GM12878 (cell line): ENCODE results near the gene ATXN7L3B. TPM values are rescaled to one million over a fixed set of nuclear protein-coding genes. Genes with fewer than 3 reads are reported as not detected.

Source experiments
- GATAD2B ChIP-seq: fragments of 450-650 bp; conservative IDR thresholded peaks from 2 replicates; pipeline ENCODE4 v1.6.1; 2017; ENCODE audit warnings: low read depth, mild to moderate bottlenecking, moderate library complexity
- IKZF2 ChIP-seq, 2 experiments: fragments of 450-650 bp; IDR thresholded peaks; 2 replicates each; pipeline ENCODE4 v1.6.1; 2017; ENCODE audit warnings: mild to moderate bottlenecking in 2 of 2, moderate library complexity in 2 of 2
- KDM1A ChIP-seq: fragments of 200-600 bp; sonication (generic); IDR thresholded peaks from 2 replicates; pipeline ENCODE4 v1.6.1; 2016; ENCODE audit warnings: borderline replicate concordance
- MYB ChIP-seq: fragments of 150-350 bp; IDR thresholded peaks from 2 replicates; pipeline ENCODE4 v1.6.1; 2014; ENCODE audit warnings: mild to moderate bottlenecking, low read depth, low read length, borderline replicate concordance
- POLR2A ChIP-seq: IDR thresholded peaks from 2 replicates; pipeline ENCODE4 v1.6.1; 2011; ENCODE audit warnings: low read depth, mild to moderate bottlenecking, low read length
- SIN3A ChIP-seq: IDR thresholded peaks from 2 replicates; pipeline ENCODE4 v1.6.1; 2012; ENCODE audit warnings: low read depth, low read length, improper control_type of control experiment
- SMAD5 ChIP-seq: IDR thresholded peaks from 2 replicates; pipeline ENCODE4 v1.6.1; 2016; ENCODE audit warnings: antibody characterized with exemption, low read depth
- polyA plus RNA-seq, 11 experiments: library from polyadenylated mRNA; depleted of rRNA in 4 of 11; unstranded in 6 of 11; stranded (reverse) in 5 of 11; fragments of >200 nt; fragmentation: Nextera tagmentation in 4 of 11; fragmentation: Illumina TruSeq in 1 of 11; extraction: Ambion mirVana in 4 of 11; extraction: Trizol in 1 of 11; gene quantifications; 1 replicate in 1 of 11; 2 replicates in 10 of 11; pipeline versions ENCODE4 v1.2.1 to v1.2.3, GENCODE V29; 2011 to 2016; ENCODE audit warnings: inconsistent platforms in 2 of 11, missing spikeins in 2 of 11, low read depth in 1 of 11
- total RNA-seq, 4 experiments: library from RNA; depleted of rRNA in 3 of 4; stranded (reverse); fragments of >200 nt in 3 of 4; fragmentation: Illumina TruSeq in 1 of 4; extraction: Trizol in 1 of 4; gene quantifications; 2 replicates each; pipeline versions ENCODE4 v1.2.1 to v1.2.3, GENCODE V29; 2013 to 2021
- TF ChIP-seq, protein P1 (sequence below): fragments of 450-650 bp; IDR thresholded peaks from 2 replicates; pipeline ENCODE4 v1.6.1; 2018; ENCODE audit warnings: mild to moderate bottlenecking, low read depth, moderate library complexity; ENCODE audit not compliant: partially characterized antibody
- TF ChIP-seq, protein P2 (sequence below): fragments of 450-650 bp; IDR thresholded peaks from 2 replicates; pipeline ENCODE4 v1.6.1; 2017; ENCODE audit warnings: mild to moderate bottlenecking, low read depth, inconsistent platforms; ENCODE audit not compliant: poor library complexity, severe bottlenecking

ATXN7L3B gene
- total and polyA plus RNA-seq, 10 of the 15 experiments (the other 5 are each of a cell fraction or from before 2014, with no cell fraction given), result 6.3 to 36.1 (median 21.7) TPM

DNA sequence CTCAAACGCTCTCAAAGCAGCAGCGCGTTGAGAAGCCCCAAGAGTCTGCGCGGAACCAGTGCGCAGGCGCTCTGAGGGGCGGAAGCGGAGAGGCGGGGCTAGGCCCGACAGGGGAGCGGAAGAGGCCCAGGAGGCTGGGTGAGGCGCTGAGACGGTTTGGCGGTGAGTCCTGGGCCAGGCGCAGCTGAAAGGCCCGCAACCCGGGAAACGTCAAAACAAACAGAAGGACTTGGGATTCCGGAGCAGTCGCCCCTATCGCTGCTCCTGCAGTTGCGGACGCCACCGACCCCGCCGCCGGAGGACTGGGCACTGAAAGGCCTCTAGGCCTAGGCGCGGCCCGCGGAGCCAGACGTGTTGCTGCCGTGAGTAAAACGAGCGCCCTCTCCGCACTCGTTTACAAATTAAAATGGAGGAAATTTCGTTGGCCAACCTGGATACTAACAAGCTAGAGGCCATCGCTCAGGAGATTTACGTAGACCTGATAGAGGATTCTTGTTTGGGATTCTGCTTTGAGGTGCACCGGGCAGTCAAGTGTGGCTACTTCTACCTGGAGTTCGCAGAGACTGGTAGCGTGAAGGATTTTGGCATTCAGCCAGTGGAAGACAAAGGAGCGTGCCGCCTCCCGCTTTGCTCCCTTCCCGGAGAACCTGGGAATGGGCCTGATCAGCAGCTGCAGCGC, at the start of gene ATXN7L3B (continued):
- TF ChIP-seq, protein P1, sequence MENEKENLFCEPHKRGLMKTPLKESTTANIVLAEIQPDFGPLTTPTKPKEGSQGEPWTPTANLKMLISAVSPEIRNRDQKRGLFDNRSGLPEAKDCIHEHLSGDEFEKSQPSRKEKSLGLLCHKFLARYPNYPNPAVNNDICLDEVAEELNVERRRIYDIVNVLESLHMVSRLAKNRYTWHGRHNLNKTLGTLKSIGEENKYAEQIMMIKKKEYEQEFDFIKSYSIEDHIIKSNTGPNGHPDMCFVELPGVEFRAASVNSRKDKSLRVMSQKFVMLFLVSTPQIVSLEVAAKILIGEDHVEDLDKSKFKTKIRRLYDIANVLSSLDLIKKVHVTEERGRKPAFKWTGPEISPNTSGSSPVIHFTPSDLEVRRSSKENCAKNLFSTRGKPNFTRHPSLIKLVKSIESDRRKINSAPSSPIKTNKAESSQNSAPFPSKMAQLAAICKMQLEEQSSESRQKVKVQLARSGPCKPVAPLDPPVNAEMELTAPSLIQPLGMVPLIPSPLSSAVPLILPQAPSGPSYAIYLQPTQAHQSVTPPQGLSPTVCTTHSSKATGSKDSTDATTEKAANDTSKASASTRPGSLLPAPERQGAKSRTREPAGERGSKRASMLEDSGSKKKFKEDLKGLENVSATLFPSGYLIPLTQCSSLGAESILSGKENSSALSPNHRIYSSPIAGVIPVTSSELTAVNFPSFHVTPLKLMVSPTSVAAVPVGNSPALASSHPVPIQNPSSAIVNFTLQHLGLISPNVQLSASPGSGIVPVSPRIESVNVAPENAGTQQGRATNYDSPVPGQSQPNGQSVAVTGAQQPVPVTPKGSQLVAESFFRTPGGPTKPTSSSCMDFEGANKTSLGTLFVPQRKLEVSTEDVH, result no peak
- TF ChIP-seq MYB (no peak), SIN3A (0 out of 2 replicates have a peak, but pooled peaks have one; percentile 64), SMAD5 (peak; percentile 88), GATAD2B (peak; percentile 93), KDM1A (no peak), IKZF2 (IDR thresholded peaks at IDR 0.05) (no peak), POLR2A (peak; percentile 95)
- TF ChIP-seq, protein P2, sequence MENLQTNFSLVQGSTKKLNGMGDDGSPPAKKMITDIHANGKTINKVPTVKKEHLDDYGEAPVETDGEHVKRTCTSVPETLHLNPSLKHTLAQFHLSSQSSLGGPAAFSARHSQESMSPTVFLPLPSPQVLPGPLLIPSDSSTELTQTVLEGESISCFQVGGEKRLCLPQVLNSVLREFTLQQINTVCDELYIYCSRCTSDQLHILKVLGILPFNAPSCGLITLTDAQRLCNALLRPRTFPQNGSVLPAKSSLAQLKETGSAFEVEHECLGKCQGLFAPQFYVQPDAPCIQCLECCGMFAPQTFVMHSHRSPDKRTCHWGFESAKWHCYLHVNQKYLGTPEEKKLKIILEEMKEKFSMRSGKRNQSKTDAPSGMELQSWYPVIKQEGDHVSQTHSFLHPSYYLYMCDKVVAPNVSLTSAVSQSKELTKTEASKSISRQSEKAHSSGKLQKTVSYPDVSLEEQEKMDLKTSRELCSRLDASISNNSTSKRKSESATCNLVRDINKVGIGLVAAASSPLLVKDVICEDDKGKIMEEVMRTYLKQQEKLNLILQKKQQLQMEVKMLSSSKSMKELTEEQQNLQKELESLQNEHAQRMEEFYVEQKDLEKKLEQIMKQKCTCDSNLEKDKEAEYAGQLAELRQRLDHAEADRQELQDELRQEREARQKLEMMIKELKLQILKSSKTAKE, result no peak
